GM19328 (cell line): ENCODE data around the gene RAD9B.

Experiments
- ATAC-seq: cut with Tn5 transposase; IDR thresholded peaks from one replicate; pipeline ENCODE4 v1.9.1; 2021; ENCODE audit warnings: mild to moderate bottlenecking, moderate library complexity; ENCODE audit not compliant: unreplicated experiment

The RAD9B gene

GRCh38 chr12:110550981-110551380 is 48.9 kb downstream of the RAD9B start:
- no peak for ATAC-seq
